K562 (cell line): ENCODE data around the gene KRI1. TPM values are rescaled to one million over a fixed set of nuclear protein-coding genes. Genes with fewer than 3 reads are reported as not detected.

ENCODE experiments used
- ATF1 ChIP-seq, 2 experiments: fragments of 450-650 bp in 1 of 2; IDR thresholded peaks; 2 replicates each; pipeline ENCODE4 v1.6.1; 2016; ENCODE audit warnings: missing compliant biosample characterization in 1 of 2, missing genetic modification characterization in 1 of 2
- CBX1 ChIP-seq: sonication (generic); IDR thresholded peaks from 2 replicates; pipeline ENCODE4 v1.6.1; 2016; ENCODE audit warnings: antibody characterized with exemption, low read depth, mild to moderate bottlenecking
- CREB3 ChIP-seq: fragments of 450-650 bp; conservative IDR thresholded peaks from 2 replicates; pipeline ENCODE4 v1.6.1; 2016; ENCODE audit warnings: missing genetic modification characterization, low read depth, mild to moderate bottlenecking, missing compliant biosample characterization, moderate library complexity
- CREM ChIP-seq: IDR thresholded peaks from 2 replicates; pipeline ENCODE4 v1.6.1; 2014; ENCODE audit warnings: antibody characterized with exemption, low read depth
- EGR1 ChIP-seq: fragments of 450-650 bp; conservative IDR thresholded peaks from 2 replicates; pipeline ENCODE4 v1.6.1; 2017; ENCODE audit warnings: mild to moderate bottlenecking
- ETS1 ChIP-seq: conservative IDR thresholded peaks from 2 replicates; pipeline ENCODE4 v1.6.1; 2011; ENCODE audit warnings: low read depth, mild to moderate bottlenecking, low read length; ENCODE audit not compliant: control insufficient read depth
- FOXA3 ChIP-seq, 2 experiments: fragments of 450-650 bp in 1 of 2; sonication (generic) in 1 of 2; formaldehyde crosslinking; IDR thresholded peaks in 1 of 2; conservative IDR thresholded peaks in 1 of 2; 2 replicates each; pipeline versions ENCODE4 v1.4.0 to v1.8.0; 2020 to 2022; ENCODE audit warnings: mild to moderate bottlenecking in 2 of 2, missing genetic modification reagents in 1 of 2
- FOXP1 ChIP-seq: sonication (generic); formaldehyde crosslinking; IDR thresholded peaks from 2 replicates; pipeline ENCODE4 v1.8.0; 2022; ENCODE audit warnings: mild to moderate bottlenecking, missing genetic modification reagents
- GATAD2B ChIP-seq: fragments of 450-650 bp; IDR thresholded peaks from 2 replicates; pipeline ENCODE4 v1.6.1; 2017; ENCODE audit warnings: mild to moderate bottlenecking, borderline replicate concordance
- GTF2E2 ChIP-seq: fragments of 200-800 bp; sonication (Bioruptor generic); IDR thresholded peaks from 2 replicates; pipeline ENCODE4 v1.6.1; 2016; ENCODE audit warnings: missing genetic modification characterization, missing compliant biosample characterization
- ILF3 ChIP-seq: fragments of 450-650 bp; IDR thresholded peaks from 2 replicates; pipeline ENCODE4 v1.6.1; 2018; ENCODE audit warnings: antibody characterized with exemption, mild to moderate bottlenecking, moderate library complexity, borderline replicate concordance
- KLF1 ChIP-seq: fragments of 450-650 bp; IDR thresholded peaks from 2 replicates; pipeline ENCODE4 v1.6.1; 2016; ENCODE audit warnings: missing genetic modification characterization, missing compliant biosample characterization
- MXD1 ChIP-seq: fragments of 250-450 bp; sonication (Bioruptor Pico); IDR thresholded peaks from 2 replicates; pipeline ENCODE4 v1.8.0; 2021; ENCODE audit warnings: borderline replicate concordance, mild to moderate bottlenecking, moderate library complexity; ENCODE audit not compliant: poor library complexity, severe bottlenecking
- NFATC3 ChIP-seq: fragments of 450-650 bp; IDR thresholded peaks from 2 replicates; pipeline ENCODE4 v1.6.1; 2017; ENCODE audit warnings: mild to moderate bottlenecking
- POLR2AphosphoS2 ChIP-seq: IDR thresholded peaks from 2 replicates; pipeline ENCODE4 v1.6.1; 2012; ENCODE audit warnings: low read length, improper control_type of control experiment
- PRPF4 ChIP-seq: fragments of 200-400 bp; formaldehyde crosslinking; IDR thresholded peaks from one replicate; pipeline ENCODE4 v1.6.1; 2017; ENCODE audit warnings: low read length, low read depth, mild to moderate bottlenecking; ENCODE audit not compliant: insufficient read depth, poor library complexity, severe bottlenecking
- PURB ChIP-seq: sonication (generic); formaldehyde crosslinking; IDR thresholded peaks from 2 replicates; pipeline ENCODE4 v1.9.0; 2021; ENCODE audit warnings: low read depth, mild to moderate bottlenecking, missing genetic modification reagents
- TAF1 ChIP-seq: IDR thresholded peaks from 2 replicates; pipeline ENCODE4 v1.6.1; 2011; ENCODE audit warnings: mild to moderate bottlenecking, low read length, moderate library complexity; ENCODE audit not compliant: insufficient read depth, control insufficient read depth, severe bottlenecking; ENCODE audit errors: extremely low read depth
- TEAD2 ChIP-seq: fragments of 450-650 bp; IDR thresholded peaks from 2 replicates; pipeline ENCODE4 v1.6.1; 2016; ENCODE audit warnings: missing genetic modification characterization, control low read depth, missing compliant biosample characterization
- ZBTB9 ChIP-seq: fragments of 450-650 bp; formaldehyde crosslinking; IDR thresholded peaks from 2 replicates; pipeline ENCODE4 v1.4.0; 2020; ENCODE audit warnings: mild to moderate bottlenecking, moderate library complexity
- ZNF354B ChIP-seq: fragments of 250-450 bp; sonication (Bioruptor Pico); IDR thresholded peaks from 2 replicates; pipeline ENCODE4 v1.4.0; 2020
- ZNF561 ChIP-seq: fragments of 450-650 bp; formaldehyde crosslinking; conservative IDR thresholded peaks from 2 replicates; pipeline ENCODE4 v1.4.0; 2020; ENCODE audit warnings: mild to moderate bottlenecking, moderate library complexity
- ZNF583 ChIP-seq: fragments of 250-450 bp; sonication (Bioruptor Pico); IDR thresholded peaks from 2 replicates; pipeline ENCODE4 v1.4.0; 2020
- polyA plus RNA-seq, 8 experiments: library from polyadenylated mRNA; depleted of rRNA in 4 of 8; stranded (reverse) in 5 of 8; unstranded in 3 of 8; fragments of >200 nt; fragmentation: Nextera tagmentation in 2 of 8; fragmentation: Illumina TruSeq in 1 of 8; extraction: Ambion mirVana in 2 of 8; extraction: Trizol in 1 of 8; gene quantifications; 2 replicates each; pipeline versions ENCODE4 v1.2.1 to v1.2.3, GENCODE V29; 2011 to 2014; ENCODE audit warnings: inconsistent platforms in 1 of 8, missing spikeins in 1 of 8
- total RNA-seq, 7 experiments: library from RNA; depleted of rRNA in 6 of 7; stranded (reverse); fragments of >200 nt in 6 of 7; fragmentation: Illumina TruSeq in 2 of 7; extraction: Trizol in 2 of 7; gene quantifications; 2 replicates each; pipeline versions ENCODE4 v1.2.1 to v1.2.3, GENCODE V29; 2011 to 2021; ENCODE audit warnings: low replicate concordance in 1 of 7

The KRI1 gene
- total and polyA plus RNA-seq, 9 of the 15 experiments (the other 6 are each of a cell fraction or from before 2014, with no cell fraction given): 1.1 to 50.7 (median 24.7) TPM

- TF ChIP-seq FOXA3 (CRISPR knock-in tag; conservative IDR thresholded peaks at IDR 0.05 in 1 of 2, IDR thresholded peaks at IDR 0.05 in 1 of 2): peak in 1 of 2 experiments; percentile 45; a peak in 1 of 4 replicates
- TF ChIP-seq CREB3 (tag): no peak
- no peak for TF ChIP-seq TEAD2
- 0 out of 2 replicates have a peak, but pooled peaks have one; percentile 53 for TF ChIP-seq ZBTB9
- TF ChIP-seq ATF1 (CRISPR knock-in tag; IDR thresholded peaks at IDR 0.05): 0 out of 2 replicates have a peak, but pooled peaks have one; percentile 13
- no peak for TF ChIP-seq ATF1 (tag; IDR thresholded peaks at IDR 0.05)
- TF ChIP-seq GATAD2B: peak; percentile 91
- TF ChIP-seq FOXP1 (CRISPR knock-in tag): peak; percentile 35; the same call in 1 of the 2 replicates
- TF ChIP-seq PURB (CRISPR knock-in tag): no peak
- TF ChIP-seq GTF2E2 (tag): no peak
- no peak for TF ChIP-seq POLR2AphosphoS2
- TF ChIP-seq ZNF354B (CRISPR knock-in tag): no peak
- TF ChIP-seq PRPF4: no peak
- no peak for TF ChIP-seq NFATC3
- TF ChIP-seq MXD1: no peak
- TF ChIP-seq ETS1: peak; percentile 65
- no peak for TF ChIP-seq ZNF583 (CRISPR knock-in tag)
- TF ChIP-seq ZNF561 (CRISPR knock-in tag): no peak
- TF ChIP-seq CBX1: 0 out of 2 replicates have a peak, but pooled peaks have one; percentile 13
- TF ChIP-seq EGR1: 0 out of 2 replicates have a peak, but pooled peaks have one; percentile 19
- TF ChIP-seq ILF3: no peak
- TF ChIP-seq KLF1 (tag): no peak
- TF ChIP-seq TAF1: no peak
- TF ChIP-seq CREM: peak; percentile 76
These were observed 2.4 kb upstream of the KRI1 start (continued) for GRCh38 chr19:10568062-10568825.
